ENCODE results near the gene KCNJ15.

- TF ChIP-seq PPARA (CRISPR knock-in tag; IDR thresholded peaks at IDR 0.05; ENCODE audit: borderline replicate concordance) (no peak), CREB5 (CRISPR knock-in tag; IDR thresholded peaks at IDR 0.05; ENCODE audit: low read depth) (no peak), ZNF70 (CRISPR knock-in tag; IDR thresholded peaks at IDR 0.05) (no peak), GLIS3 (CRISPR knock-in tag; IDR thresholded peaks at IDR 0.05) (no peak), ZNF8 (CRISPR knock-in tag; IDR thresholded peaks at IDR 0.05) (no peak), ZC3H10 (CRISPR knock-in tag; IDR thresholded peaks at IDR 0.05) (no peak), ARNTL (CRISPR knock-in tag; IDR thresholded peaks at IDR 0.05; ENCODE audit: borderline replicate concordance, low read depth) (no peak), TOX (CRISPR knock-in tag; IDR thresholded peaks at IDR 0.05; ENCODE audit: borderline replicate concordance) (no peak), ESRRG (CRISPR knock-in tag; IDR thresholded peaks at IDR 0.05) (no peak), RARB (CRISPR knock-in tag; IDR thresholded peaks at IDR 0.05) (no peak), ZFP30 (CRISPR knock-in tag; IDR thresholded peaks at IDR 0.05) (no peak)
- TF ChIP-seq, protein P1, sequence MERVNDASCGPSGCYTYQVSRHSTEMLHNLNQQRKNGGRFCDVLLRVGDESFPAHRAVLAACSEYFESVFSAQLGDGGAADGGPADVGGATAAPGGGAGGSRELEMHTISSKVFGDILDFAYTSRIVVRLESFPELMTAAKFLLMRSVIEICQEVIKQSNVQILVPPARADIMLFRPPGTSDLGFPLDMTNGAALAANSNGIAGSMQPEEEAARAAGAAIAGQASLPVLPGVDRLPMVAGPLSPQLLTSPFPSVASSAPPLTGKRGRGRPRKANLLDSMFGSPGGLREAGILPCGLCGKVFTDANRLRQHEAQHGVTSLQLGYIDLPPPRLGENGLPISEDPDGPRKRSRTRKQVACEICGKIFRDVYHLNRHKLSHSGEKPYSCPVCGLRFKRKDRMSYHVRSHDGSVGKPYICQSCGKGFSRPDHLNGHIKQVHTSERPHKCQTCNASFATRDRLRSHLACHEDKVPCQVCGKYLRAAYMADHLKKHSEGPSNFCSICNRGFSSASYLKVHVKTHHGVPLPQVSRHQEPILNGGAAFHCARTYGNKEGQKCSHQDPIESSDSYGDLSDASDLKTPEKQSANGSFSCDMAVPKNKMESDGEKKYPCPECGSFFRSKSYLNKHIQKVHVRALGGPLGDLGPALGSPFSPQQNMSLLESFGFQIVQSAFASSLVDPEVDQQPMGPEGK (CRISPR knock-in tag; IDR thresholded peaks at IDR 0.05; ENCODE audit: borderline replicate concordance) = no peak
- TF ChIP-seq, protein P2, sequence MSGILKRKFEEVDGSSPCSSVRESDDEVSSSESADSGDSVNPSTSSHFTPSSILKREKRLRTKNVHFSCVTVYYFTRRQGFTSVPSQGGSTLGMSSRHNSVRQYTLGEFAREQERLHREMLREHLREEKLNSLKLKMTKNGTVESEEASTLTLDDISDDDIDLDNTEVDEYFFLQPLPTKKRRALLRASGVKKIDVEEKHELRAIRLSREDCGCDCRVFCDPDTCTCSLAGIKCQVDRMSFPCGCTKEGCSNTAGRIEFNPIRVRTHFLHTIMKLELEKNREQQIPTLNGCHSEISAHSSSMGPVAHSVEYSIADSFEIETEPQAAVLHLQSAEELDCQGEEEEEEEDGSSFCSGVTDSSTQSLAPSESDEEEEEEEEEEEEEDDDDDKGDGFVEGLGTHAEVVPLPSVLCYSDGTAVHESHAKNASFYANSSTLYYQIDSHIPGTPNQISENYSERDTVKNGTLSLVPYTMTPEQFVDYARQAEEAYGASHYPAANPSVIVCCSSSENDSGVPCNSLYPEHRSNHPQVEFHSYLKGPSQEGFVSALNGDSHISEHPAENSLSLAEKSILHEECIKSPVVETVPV (CRISPR knock-in tag; IDR thresholded peaks at IDR 0.05) = no peak
These were observed 24.1 kb downstream of the KCNJ15 start for GRCh38 chr21:38280867-38281266.

All from SK-N-SH treated with all-trans-retinoic acid at 6 μM for 48 hours (cell line).